ENCODE data around the gene LRCOL1. TPM values are rescaled to one million over a fixed set of nuclear protein-coding genes. Genes with fewer than 3 reads are reported as not detected.

Gene LRCOL1
- total and polyA plus RNA-seq, 7 donors = 0.13 to 0.32 TPM; not detected in 5

DNA sequence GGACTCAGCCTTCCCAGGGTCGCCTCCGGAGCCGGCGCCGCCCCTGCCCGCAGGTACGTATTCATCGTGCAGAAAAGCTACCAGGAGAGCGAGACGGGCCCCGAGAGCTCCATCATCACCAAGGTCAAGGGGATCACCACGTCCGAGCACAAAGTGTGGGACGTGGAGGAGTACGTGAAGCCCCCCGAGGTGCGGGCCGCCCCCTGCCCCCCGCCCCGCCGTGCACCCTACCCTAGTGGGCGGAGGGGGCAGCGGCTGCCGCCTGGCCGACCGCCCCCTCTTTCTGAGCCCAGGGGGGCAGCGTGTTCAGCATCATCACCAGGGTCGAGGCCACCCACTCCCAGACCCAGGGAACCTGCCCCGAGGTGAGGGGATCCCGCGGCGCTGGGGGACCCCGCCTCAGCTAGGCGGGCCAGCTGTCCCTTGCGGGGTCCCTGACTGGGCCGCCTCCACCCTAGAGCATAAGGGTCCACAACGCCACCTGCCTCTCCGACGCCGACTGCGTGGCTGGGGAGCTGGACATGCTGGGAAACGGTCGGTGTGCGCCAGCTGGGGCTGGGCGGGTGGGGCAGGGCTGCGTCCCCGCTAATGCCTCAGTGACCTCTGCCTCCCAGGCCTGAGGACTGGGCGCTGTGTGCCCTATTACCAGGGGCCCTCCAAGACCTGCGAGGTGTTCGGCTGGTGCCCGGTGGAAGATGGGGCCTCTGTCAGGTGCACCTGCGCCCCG is 9.2 kb upstream of the LRCOL1 start:
- peak in 1 of 2 donors; percentile 45 for DNase-seq
- intact Hi-C loops (cut with DNase I) = loop anchor here in 1 of 2 donors (5.0 to 10.0 kb wide), 2 partner anchors 202 to 465 kb away; no protein-coding TSS in a partner anchor

DNA sequence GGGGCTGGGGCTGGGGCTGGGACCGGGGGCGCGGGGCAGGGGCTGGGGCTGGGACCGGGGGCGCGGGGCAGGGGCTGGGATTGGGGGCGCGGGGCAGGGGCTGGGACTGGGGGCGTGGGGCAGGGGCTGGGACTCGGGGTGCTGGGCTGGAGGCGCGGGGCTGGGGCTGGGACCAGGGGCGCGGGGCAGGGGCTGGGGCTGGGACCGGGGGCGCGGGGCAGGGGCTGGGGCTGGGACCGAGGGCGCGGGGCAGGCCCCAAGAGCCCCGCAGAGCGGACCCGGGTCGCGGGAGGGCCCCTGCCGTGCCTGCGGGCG is 8.6 kb upstream of the LRCOL1 start:
- no peak for TF ChIP-seq CTCF (IDR thresholded peaks at IDR 0.05)

More for the DNA sequence above, 9.2 kb upstream of the LRCOL1 start:
- no peak overlapping the region for H3K4me3 ChIP-seq
- peaks cover 3% of the 10 kb centered on the region for H3K4me1 ChIP-seq
- whole genome bisulfite sequencing, 3 donors = 10 to 14% (median 13%) methylated on average over 20 to 53 of the region's 53 CpGs
- peaks cover 0 to 6% of the 10 kb centered on the region in 2 donors for H3K36me3 ChIP-seq (ENCODE audit: insufficient read depth in 1 of 2, low read depth in 1 of 2)
- peaks cover 7% of the 10 kb centered on the region for H3K9me3 ChIP-seq
- no peak overlapping the region for H3K27ac ChIP-seq
- no peak for TF ChIP-seq CTCF (IDR thresholded peaks at IDR 0.05)
- peaks cover 0 to 54% (median 32%) of the 10 kb centered on the region in 3 donors for H3K27me3 ChIP-seq (ENCODE audit: insufficient read depth in 3 of 3, low read length in 2 of 3)
- no peak for ATAC-seq

DNA sequence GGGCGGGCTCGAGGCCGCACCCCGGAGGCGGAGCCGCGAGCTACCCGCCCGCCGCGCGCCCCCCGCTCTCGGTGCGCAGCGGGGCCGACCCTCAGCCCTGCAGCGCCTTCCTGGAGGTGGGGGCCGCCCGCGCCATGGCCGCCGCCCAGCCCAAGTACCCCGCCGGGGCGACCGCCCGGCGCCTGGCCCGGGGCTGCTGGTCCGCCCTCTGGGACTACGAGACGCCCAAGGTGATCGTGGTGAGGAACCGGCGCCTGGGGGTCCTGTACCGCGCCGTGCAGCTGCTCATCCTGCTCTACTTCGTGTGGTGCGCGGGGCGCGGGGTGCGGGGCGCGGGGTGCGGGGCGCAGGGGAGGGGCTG is 8.3 kb upstream of the LRCOL1 start, which contains the start of gene P2RX2:
Gene P2RX2 (plus strand): TSS at position 94 of the 361 bp plus-strand sequence. CDS start 41 bp downstream, at position 135.
- no peak within 1 kb of the TSS for H3K27ac ChIP-seq
- WGBS, 3 donors = 0 to 2% (median 1%) methylated on average over 4 to 49 of the region's 49 CpGs
- ATAC-seq = no peak
- no peak for TF ChIP-seq CTCF (IDR thresholded peaks at IDR 0.05)
- peak in 1 of 2 donors; percentile 23 for DNase-seq
- H3K4me1 ChIP-seq = peaks cover 3% of the 10 kb centered on the region
- peaks cover 7% of the 10 kb centered on the region for H3K9me3 ChIP-seq
- intact Hi-C loops (cut with DNase I) = loop anchor here in 1 of 2 donors (5.0 to 10.0 kb wide), 2 partner anchors 201 to 464 kb away; no protein-coding TSS in a partner anchor
- H3K36me3 ChIP-seq (ENCODE audit: insufficient read depth in 1 of 2, low read depth in 1 of 2) = no peaks in the 10 kb centered on the region
- peaks cover 0 to 54% (median 32%) of the 10 kb centered on the region in 3 donors for H3K27me3 ChIP-seq (ENCODE audit: insufficient read depth in 3 of 3, low read length in 2 of 3)
- no peak within 1 kb of the TSS for H3K4me3 ChIP-seq

More for the DNA sequence above, 8.6 kb upstream of the LRCOL1 start:
- Histone ChIP-seq H3K9me3 (peaks cover 7% of the 10 kb centered on the region), H3K27ac (no peak overlapping the region), H3K4me1 (peaks cover 3% of the 10 kb centered on the region), H3K4me3 (no peak overlapping the region), H3K36me3 (ENCODE audit: insufficient read depth in 1 of 2, low read depth in 1 of 2) (peaks cover 0 to under 1% of the 10 kb centered on the region in 2 donors), H3K27me3 (ENCODE audit: insufficient read depth in 3 of 3, low read length in 2 of 3) (peaks cover 0 to 54% (median 32%) of the 10 kb centered on the region in 3 donors)
- ATAC-seq (no peak), DNase-seq (peak in 1 of 2 donors; percentile 43)
- intact Hi-C loops (cut with DNase I) = loop anchor here in 1 of 2 donors (5.0 to 10.0 kb wide), 2 partner anchors 202 to 464 kb away; no protein-coding TSS in a partner anchor
- WGBS, 3 donors = 5 to 9% methylated on average over 18 to 27 of the region's 28 CpGs; no CpG with 5 or more reads in 1 of the 3 donors

- no peak for ATAC-seq
- no peak overlapping the region for H3K4me3 ChIP-seq
- peaks cover 3% of the 10 kb centered on the region for H3K4me1 ChIP-seq
- no peaks in the 10 kb centered on the region for H3K36me3 ChIP-seq (ENCODE audit: insufficient read depth in 1 of 2, low read depth in 1 of 2)
- DNase-seq = peak in 1 of 2 donors; percentile 27
- TF ChIP-seq CTCF (IDR thresholded peaks at IDR 0.05) = no peak
- intact Hi-C loops (cut with DNase I) = loop anchor here in 1 of 2 donors (5.0 to 10.0 kb wide), 2 partner anchors 201 to 463 kb away; no protein-coding TSS in a partner anchor
- 6 to 14% (median 10%) methylated on average over 26 to 51 of the region's 51 CpGs for WGBS, 3 donors
- H3K27me3 ChIP-seq (ENCODE audit: insufficient read depth in 3 of 3, low read length in 2 of 3) = peaks cover 0 to 54% (median 32%) of the 10 kb centered on the region in 3 donors
- no peak overlapping the region for H3K27ac ChIP-seq
- H3K9me3 ChIP-seq = peaks cover 7% of the 10 kb centered on the region
Measured at GRCh38 chr12:132617822-132618682, 7.7 kb upstream of the LRCOL1 start.
